GM19025 (cell line): ENCODE data around the gene ADAM8.
"Not testable (repeated sequence)": the region's sequence is repeated elsewhere in the genome, so short reads cannot be mapped to it uniquely, and the experiment has no call there.

ENCODE experiments used
- ATAC-seq: cut with Tn5 transposase; IDR thresholded peaks from one replicate; pipeline ENCODE4 v1.9.1; 2021; ENCODE audit warnings: mild to moderate bottlenecking, low read depth, moderate library complexity; ENCODE audit not compliant: unreplicated experiment

Gene ADAM8

DNA sequence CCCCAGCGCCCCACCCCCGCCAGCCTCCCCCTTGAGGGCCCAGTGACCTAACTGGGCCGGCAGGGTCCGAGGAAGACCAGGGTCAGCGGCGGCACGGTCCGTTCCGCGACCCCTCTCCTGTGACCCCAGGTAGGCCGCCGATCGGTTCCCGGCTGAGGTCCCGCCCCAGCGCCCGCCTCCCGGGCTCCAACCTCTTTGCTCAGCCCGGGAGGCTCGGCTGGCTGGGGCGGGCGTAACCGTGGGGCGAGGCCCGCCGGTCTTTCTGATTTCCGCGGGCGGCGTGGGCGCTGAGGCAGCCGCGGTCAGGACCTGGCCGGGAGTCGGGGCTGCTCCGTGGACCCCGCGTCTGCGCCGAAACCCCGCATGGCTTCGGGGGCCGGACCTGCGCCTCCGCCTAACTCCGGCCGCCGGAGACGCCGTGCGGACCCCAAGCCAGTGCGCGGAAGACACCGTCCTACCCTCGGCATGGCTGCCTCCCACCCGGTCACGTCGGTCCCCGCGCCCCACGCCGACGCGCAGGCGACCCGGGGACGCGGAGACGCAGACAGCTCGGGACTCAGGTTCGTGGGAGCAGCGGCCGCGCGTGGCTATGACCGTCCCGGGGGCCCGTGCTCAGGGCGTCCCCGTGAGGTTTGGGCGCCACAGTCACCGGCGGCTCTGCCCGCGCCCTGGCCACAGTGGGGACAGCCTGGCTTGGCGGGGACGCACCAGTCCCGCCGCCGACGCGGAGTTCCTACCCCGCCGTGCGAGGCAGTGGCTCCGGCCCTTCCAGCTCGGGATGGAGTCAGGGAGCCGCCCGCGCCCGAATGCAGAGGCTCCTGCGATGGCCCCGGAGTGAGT lies 40.0 kb downstream of the ADAM8 start:
- ATAC-seq: no peak

DNA sequence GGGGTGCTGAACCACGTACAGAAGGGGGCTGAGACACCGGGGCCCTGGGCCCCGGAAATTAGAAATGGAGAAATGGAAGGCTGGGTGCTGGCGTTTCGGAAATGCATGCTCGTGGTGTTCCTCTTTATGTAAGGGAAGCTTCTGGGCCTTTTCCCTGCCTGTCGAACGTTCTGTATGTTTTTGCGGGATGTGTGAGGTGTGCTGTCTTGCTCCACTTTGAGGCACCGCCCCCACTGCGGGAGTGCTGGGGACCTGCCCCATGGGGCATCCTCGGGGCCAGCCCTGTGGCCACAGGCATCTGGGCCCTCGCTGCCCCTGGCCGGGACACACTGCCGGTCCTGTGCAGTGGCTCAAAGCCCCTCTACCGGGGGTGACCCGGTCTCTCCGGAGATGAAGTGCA lies 40.7 kb downstream of the ADAM8 start:
- no peak for ATAC-seq

DNA sequence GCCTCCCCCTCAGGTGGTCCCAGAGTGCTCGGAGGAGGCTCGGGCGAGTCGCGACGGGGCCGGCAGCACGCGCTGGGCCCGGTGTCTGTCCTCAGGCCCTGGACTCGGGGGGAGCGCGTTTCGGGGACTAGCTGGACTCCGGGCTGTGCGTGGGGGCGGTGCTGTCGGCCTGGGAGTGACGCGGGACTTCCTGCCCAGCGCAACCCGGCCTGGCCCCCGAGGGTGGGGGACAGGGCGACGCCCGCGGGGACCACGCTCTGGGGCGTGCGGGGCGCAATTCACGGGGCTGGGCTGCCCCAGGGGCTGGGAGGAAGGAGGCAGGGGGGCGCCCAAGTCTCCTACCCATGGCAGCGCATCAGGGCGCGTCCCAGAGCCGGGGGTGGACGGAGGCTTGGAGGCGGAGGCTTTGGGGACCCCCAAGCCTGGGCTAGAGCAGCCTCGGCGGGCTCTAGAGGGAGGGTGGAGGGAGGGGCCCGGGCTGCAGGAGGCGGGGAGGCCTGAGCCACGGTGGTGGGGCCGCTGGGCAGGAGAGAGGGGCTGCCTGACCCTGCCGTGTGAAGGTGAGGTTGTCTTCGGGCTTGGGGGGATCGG lies 41.3 kb downstream of the ADAM8 start:
- no peak for ATAC-seq

GRCh38 chr10:133234796-133235195 lies 41.9 kb downstream of the ADAM8 start:
- not testable (repeated sequence) for ATAC-seq

DNA sequence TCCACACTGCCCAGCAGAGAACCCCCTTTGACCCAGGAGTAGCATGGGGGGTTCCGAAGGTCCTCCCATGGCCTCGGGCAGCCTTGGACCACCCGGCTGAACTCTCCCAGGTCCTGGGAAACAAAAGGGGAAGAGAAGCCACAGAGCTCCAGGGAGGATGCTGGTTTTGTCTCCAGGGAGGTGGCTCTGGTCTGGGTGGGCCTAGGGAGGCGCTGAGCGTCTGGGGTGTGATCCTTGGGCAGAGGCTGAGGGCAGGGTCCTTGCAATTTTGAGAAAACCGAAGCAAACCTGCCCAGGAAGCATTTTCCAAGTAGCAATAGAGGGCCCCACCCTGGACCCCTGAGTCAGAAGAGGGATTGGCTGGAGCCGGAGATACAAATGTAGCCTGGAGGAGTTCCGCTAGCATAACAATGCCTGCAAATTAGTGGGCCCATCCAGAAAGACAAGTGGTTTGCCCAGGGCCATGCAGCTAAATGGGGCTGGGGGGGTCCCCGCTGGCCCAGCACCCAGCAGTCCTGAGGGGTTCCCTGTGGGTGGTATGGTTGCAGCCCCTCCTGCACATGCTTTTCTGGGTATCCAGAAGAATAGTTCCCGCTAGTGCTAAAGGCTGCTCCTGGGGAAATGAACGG lies 44.6 kb downstream of the ADAM8 start:
- no peak for ATAC-seq

GRCh38 chr10:133231244-133231945 lies 45.3 kb downstream of the ADAM8 start:
- no peak for ATAC-seq

DNA sequence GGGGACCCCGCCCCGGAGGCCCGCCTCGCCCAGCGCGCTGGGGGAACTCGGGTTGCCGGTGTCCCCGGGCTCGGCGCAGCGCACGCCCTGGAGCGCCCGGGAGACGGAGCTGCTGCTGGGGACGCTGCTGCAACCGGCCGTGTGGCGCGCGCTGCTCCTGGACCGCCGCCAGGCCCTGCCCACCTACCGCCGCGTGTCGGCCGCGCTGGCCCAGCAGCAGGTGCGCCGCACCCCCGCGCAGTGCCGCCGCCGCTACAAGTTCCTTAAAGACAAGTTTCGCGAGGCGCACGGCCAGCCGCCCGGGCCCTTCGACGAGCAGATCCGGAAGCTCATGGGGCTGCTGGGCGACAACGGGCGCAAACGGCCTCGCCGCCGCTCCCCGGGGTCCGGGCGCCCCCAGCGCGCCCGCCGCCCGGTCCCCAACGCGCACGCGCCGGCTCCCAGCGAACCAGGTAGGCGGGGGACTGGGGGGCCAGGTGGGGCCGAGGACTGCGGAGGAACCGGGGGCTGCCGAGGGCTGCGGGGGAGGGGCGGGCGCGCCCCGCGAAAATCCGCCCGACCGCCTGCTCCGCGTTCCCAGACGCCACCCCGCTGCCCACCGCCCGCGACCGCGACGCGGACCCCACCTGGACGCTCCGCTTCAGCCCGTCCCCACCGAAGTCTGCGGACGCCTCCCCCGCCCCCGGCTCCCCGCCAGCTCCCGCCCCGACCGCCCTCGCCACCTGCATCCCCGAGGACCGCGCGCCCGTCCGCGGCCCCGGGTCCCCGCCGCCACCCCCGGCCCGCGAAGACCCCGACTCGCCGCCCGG lies 46.1 kb downstream of the ADAM8 start:
- ATAC-seq: no peak

- no peak for ATAC-seq
Observed at GRCh38 chr10:133230044-133230361, 46.7 kb downstream of the ADAM8 start, which contains the start of gene UTF1. Gene UTF1 (plus strand): TSS chr10:133230217. CDS start chr10:133230289, 72 bp downstream.

DNA sequence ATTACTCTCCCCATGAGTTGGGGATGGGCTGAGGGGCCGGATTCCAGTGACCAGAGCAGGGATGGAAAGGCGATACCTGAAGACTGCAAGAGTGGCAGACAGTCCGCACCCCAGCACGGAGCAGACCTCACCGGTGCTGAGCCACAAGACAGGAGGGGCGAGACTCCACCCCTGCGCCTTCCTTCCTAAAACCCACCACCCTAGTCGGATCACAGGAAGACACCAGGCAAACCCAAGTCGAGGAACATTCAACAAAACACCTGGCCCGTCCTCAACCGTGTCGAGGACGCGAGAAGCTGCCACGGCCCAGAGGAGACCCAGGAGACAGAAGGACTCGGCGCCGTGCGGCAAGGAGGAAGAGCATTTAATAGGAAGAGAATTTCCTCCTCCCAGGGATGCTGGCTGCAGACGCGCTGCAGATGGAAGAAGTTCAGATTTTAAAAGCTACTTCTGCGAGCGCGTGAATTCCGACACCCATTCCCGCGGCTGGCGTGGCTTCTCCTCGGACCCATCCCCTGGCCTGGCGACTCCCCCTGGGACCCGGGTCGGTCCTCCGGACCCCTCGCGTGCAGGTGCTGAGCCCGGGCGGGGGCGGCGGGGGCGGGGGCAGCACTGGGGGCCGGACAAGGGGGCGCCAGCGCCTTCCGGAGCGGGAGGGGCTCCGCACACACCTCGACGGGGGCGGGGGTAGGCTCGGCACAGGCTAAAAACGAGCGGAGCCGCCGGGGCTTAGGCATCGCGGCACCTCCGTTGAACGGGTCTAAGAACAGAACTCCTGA lies 47.2 kb downstream of the ADAM8 start:
- ATAC-seq: no peak

GRCh38 chr10:133227256-133227655 lies 49.4 kb downstream of the ADAM8 start:
- no peak for ATAC-seq

DNA sequence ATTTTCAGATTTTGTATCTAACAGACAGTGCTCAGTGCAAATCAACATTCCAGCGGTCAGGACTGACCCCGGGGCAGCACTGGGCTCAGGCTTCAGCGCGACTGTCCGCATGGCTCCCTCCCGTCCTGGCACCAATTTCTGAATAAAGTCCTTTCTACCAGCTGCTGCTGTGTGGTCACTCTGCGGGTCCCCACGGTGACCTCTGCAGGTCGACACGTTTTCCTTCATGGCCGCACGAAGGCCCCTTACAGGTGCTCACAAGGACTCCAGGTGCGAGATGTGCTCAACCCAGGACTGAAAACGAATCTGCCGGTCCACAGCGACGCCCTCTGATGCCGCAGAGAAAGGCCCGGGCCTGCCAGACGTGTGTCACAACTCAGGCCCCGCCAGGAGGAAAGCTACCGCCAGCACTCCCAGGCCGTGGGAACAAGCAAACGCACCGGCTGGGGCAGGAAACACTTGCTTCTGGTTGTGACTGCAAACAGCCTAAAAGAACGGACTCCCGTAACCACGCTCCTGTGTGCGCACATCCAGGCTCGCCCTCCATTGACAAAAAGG lies 50.3 kb downstream of the ADAM8 start:
- no peak for ATAC-seq

DNA sequence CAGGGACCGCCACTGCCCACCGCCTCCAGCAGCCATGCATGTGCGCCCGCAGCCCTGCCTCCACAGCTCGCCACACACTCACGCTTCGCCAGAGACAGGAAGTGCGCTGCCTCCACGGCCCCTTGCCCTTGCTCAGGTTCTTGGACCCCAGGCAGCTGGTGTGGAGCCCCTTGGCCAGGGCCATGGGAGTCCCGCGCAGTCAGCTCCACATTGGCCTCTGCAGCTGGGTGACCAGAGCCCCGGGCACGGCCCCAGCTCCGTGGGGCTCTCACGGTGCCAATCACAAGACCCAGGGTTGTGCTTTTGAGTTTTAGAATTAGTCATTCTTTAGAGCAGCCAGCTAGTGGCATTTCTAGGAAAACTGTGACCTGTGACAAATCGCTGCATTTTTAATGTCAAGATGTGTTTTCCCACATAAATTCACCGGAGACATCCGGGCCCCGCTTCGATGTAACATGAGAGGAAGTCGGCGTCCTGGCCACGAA lies 50.9 kb downstream of the ADAM8 start:
- ATAC-seq: no peak

GRCh38 chr10:133224756-133225372 lies 51.8 kb downstream of the ADAM8 start:
- ATAC-seq: no peak

DNA sequence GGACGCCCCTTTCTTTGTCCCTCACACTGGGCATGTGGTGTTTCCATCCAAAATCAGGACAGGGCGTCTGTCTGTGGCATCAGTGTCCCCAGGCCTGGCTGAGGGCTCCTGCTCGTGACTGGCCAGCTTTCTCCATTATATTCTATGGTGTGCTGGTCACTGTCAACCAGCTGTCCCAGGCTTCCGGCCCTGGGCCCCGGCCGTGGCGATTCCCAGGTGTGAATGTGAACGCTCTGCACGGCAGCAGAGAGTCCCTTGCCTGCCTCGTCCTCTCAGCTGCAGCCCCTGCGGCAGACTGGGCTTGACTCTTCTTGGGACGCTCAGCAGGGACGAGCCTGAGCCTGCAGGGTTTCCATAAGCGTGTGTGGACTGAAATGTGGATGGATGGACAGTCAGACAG lies 52.6 kb downstream of the ADAM8 start:
- no peak for ATAC-seq

GRCh38 chr10:133221756-133222155 lies 54.9 kb downstream of the ADAM8 start:
- ATAC-seq: not testable (repeated sequence)

- ATAC-seq: no peak
Observed at GRCh38 chr10:133221331-133221730, 55.3 kb downstream of the ADAM8 start.

- ATAC-seq: no peak
Observed at GRCh38 chr10:133219782-133220181, 56.9 kb downstream of the ADAM8 start.

- ATAC-seq: no peak
Observed at GRCh38 chr10:133218891-133219290, 57.8 kb downstream of the ADAM8 start.
